ENCODE results near the gene PRKG1.

The PRKG1 gene

GRCh38 chr10:52280051-52280450 lies 1205.8 kb downstream of the PRKG1 start:
- WGBS, 2 donors (ENCODE audit: extremely low coverage in 2 of 2, insufficient read length in 2 of 2, insufficient replicate concordance in 1 of 2): no CpG with 5 or more reads among the region's 1 CpG
- Histone ChIP-seq H2BK120ac (ENCODE audit: low read depth, low read length) (no peak overlapping the region), H3K79me1 (ENCODE audit: low read depth, low read length) (no peaks in the 10 kb centered on the region), H3K14ac (ENCODE audit: low read length) (no peak overlapping the region), H3K9ac (ENCODE audit: low read depth, low read length, poor library complexity) (no peak overlapping the region), H3K18ac (ENCODE audit: low read length) (no peak overlapping the region), H3K4me1 (ENCODE audit: control insufficient read depth in 2 of 2, insufficient read depth in 1 of 2, low read depth in 1 of 2, low read length in 2 of 2) (no peaks in the 10 kb centered on the region), H4K91ac (ENCODE audit: low read depth, low read length, poor library complexity) (no peak overlapping the region), H3K27me3 (ENCODE audit: control insufficient read depth in 3 of 3, insufficient read depth in 3 of 3, low read depth in 1 of 3, low read length in 3 of 3) (no peaks in the 10 kb centered on the region), H3K9me3 (replicated peaks in 1 of 2; ENCODE audit: control insufficient read depth in 2 of 2, insufficient read depth in 1 of 2, low read depth in 1 of 2, low read length in 2 of 2) (peaks cover 0 to 3% of the 10 kb centered on the region in 2 donors), H2AFZ (ENCODE audit: low read length) (no peak overlapping the region), H3K27ac (replicated peaks; ENCODE audit: low read length) (no peak overlapping the region), H2BK12ac (ENCODE audit: low read length) (no peak overlapping the region), H3K4ac (ENCODE audit: low read length) (no peak overlapping the region), H3K4me2 (ENCODE audit: insufficient read depth, low read length, poor library complexity, severe bottlenecking) (no peak overlapping the region), H2AK5ac (ENCODE audit: low read depth, low read length) (no peak overlapping the region), H3K36me3 (replicated peaks in 1 of 2; ENCODE audit: control insufficient read depth in 2 of 2, insufficient read depth in 2 of 2, low read length in 2 of 2) (no peaks in the 10 kb centered on the region), H4K8ac (ENCODE audit: low read depth, low read length) (no peak overlapping the region), H2BK15ac (ENCODE audit: low read length) (no peak overlapping the region), H3K4me3 (ENCODE audit: low read length in 2 of 2) (no peak overlapping the region), H3K23ac (ENCODE audit: low read depth, low read length, poor library complexity) (no peak overlapping the region), H2BK5ac (ENCODE audit: low read length) (no peak overlapping the region)
- no peak for DNase-seq (ENCODE audit: low spot score)

GRCh38 chr10:52283174-52283573 lies 1208.9 kb downstream of the PRKG1 start:
- H2BK120ac ChIP-seq (ENCODE audit: low read depth, low read length): no peak overlapping the region
- DNase-seq (ENCODE audit: low spot score): no peak
- no peak overlapping the region for H3K9ac ChIP-seq (ENCODE audit: low read depth, low read length, poor library complexity)
- no peaks in the 10 kb centered on the region for H3K36me3 ChIP-seq (replicated peaks in 1 of 2; ENCODE audit: control insufficient read depth in 2 of 2, insufficient read depth in 2 of 2, low read length in 2 of 2)
- no peak overlapping the region for H3K27ac ChIP-seq (replicated peaks; ENCODE audit: low read length)
- H2BK12ac ChIP-seq (ENCODE audit: low read length): no peak overlapping the region
- H3K9me3 ChIP-seq (replicated peaks in 1 of 2; ENCODE audit: control insufficient read depth in 2 of 2, insufficient read depth in 1 of 2, low read depth in 1 of 2, low read length in 2 of 2): no peaks in the 10 kb centered on the region
- H3K4ac ChIP-seq (ENCODE audit: low read length): no peak overlapping the region
- no peak overlapping the region for H3K23ac ChIP-seq (ENCODE audit: low read depth, low read length, poor library complexity)
- H3K4me3 ChIP-seq (ENCODE audit: low read length in 2 of 2): no peak overlapping the region
- no peak overlapping the region for H3K14ac ChIP-seq (ENCODE audit: low read length)
- no peak overlapping the region for H3K4me2 ChIP-seq (ENCODE audit: insufficient read depth, low read length, poor library complexity, severe bottlenecking)
- no peaks in the 10 kb centered on the region for H3K27me3 ChIP-seq (ENCODE audit: control insufficient read depth in 3 of 3, insufficient read depth in 3 of 3, low read depth in 1 of 3, low read length in 3 of 3)
- H4K8ac ChIP-seq (ENCODE audit: low read depth, low read length): no peak overlapping the region
- H3K79me1 ChIP-seq (ENCODE audit: low read depth, low read length): no peaks in the 10 kb centered on the region
- no peak overlapping the region for H2BK5ac ChIP-seq (ENCODE audit: low read length)
- H4K91ac ChIP-seq (ENCODE audit: low read depth, low read length, poor library complexity): no peak overlapping the region
- no peak overlapping the region for H2AK5ac ChIP-seq (ENCODE audit: low read depth, low read length)
- H3K4me1 ChIP-seq (ENCODE audit: control insufficient read depth in 2 of 2, insufficient read depth in 1 of 2, low read depth in 1 of 2, low read length in 2 of 2): no peaks in the 10 kb centered on the region
- no CpG with 5 or more reads among the region's 2 CpGs for WGBS, 2 donors (ENCODE audit: extremely low coverage in 2 of 2, insufficient read length in 2 of 2, insufficient replicate concordance in 1 of 2)
- no peak overlapping the region for H2AFZ ChIP-seq (ENCODE audit: low read length)
- H2BK15ac ChIP-seq (ENCODE audit: low read length): no peak overlapping the region
- no peak overlapping the region for H3K18ac ChIP-seq (ENCODE audit: low read length)

DNA sequence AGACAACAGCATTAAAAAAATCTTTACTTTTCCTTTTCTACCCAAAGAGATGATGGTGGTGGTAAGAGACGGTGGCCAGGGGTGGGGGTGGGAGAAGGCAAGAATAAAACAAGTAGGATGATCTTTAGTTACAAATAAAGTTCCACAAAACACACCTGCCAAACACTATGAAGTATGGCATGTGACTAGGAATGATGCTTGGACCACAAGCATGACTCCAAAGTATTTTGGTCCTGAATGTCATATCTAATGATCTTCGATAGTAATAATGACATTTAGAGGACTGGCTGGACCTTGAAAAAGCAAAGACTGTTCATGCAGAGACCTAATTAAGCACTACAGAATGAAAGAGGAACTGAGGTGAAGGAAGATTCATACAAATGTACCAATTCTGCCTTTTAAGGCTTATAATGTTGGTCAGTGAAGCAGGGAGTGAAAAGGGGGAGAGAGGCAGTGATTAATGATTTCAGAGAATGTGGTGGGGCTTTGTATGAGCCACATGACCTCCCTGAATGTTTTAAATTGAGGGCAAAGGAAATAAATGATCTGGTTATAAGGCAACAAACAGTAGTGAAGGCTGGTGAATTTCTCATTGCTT lies 1210.2 kb downstream of the PRKG1 start:
- no peak overlapping the region for H2BK120ac ChIP-seq (ENCODE audit: low read depth, low read length)
- no peak for DNase-seq (ENCODE audit: low spot score)
- no peak overlapping the region for H4K91ac ChIP-seq (ENCODE audit: low read depth, low read length, poor library complexity)
- no peak overlapping the region for H2AFZ ChIP-seq (ENCODE audit: low read length)
- H3K36me3 ChIP-seq (replicated peaks in 1 of 2; ENCODE audit: control insufficient read depth in 2 of 2, insufficient read depth in 2 of 2, low read length in 2 of 2): no peaks in the 10 kb centered on the region
- H3K4me2 ChIP-seq (ENCODE audit: insufficient read depth, low read length, poor library complexity, severe bottlenecking): no peak overlapping the region
- no peaks in the 10 kb centered on the region for H3K9me3 ChIP-seq (replicated peaks in 1 of 2; ENCODE audit: control insufficient read depth in 2 of 2, insufficient read depth in 1 of 2, low read depth in 1 of 2, low read length in 2 of 2)
- H3K9ac ChIP-seq (ENCODE audit: low read depth, low read length, poor library complexity): no peak overlapping the region
- H3K18ac ChIP-seq (ENCODE audit: low read length): no peak overlapping the region
- H2BK15ac ChIP-seq (ENCODE audit: low read length): no peak overlapping the region
- no peak overlapping the region for H3K4ac ChIP-seq (ENCODE audit: low read length)
- H3K27me3 ChIP-seq (ENCODE audit: control insufficient read depth in 3 of 3, insufficient read depth in 3 of 3, low read depth in 1 of 3, low read length in 3 of 3): no peaks in the 10 kb centered on the region
- no CpG with 5 or more reads among the region's 2 CpGs for WGBS, 2 donors (ENCODE audit: extremely low coverage in 2 of 2, insufficient read length in 2 of 2, insufficient replicate concordance in 1 of 2)
- no peak overlapping the region for H3K4me3 ChIP-seq (ENCODE audit: low read length in 2 of 2)
- no peaks in the 10 kb centered on the region for H3K4me1 ChIP-seq (ENCODE audit: control insufficient read depth in 2 of 2, insufficient read depth in 1 of 2, low read depth in 1 of 2, low read length in 2 of 2)
- H4K8ac ChIP-seq (ENCODE audit: low read depth, low read length): no peak overlapping the region
- no peak overlapping the region for H2BK12ac ChIP-seq (ENCODE audit: low read length)
- H2AK5ac ChIP-seq (ENCODE audit: low read depth, low read length): no peak overlapping the region
- no peak overlapping the region for H2BK5ac ChIP-seq (ENCODE audit: low read length)
- H3K23ac ChIP-seq (ENCODE audit: low read depth, low read length, poor library complexity): no peak overlapping the region
- H3K27ac ChIP-seq (replicated peaks; ENCODE audit: low read length): no peak overlapping the region
- H3K79me1 ChIP-seq (ENCODE audit: low read depth, low read length): no peaks in the 10 kb centered on the region
- H3K14ac ChIP-seq (ENCODE audit: low read length): no peak overlapping the region

- H2BK5ac ChIP-seq (ENCODE audit: low read length): no peak overlapping the region
- no peak overlapping the region for H4K91ac ChIP-seq (ENCODE audit: low read depth, low read length, poor library complexity)
- no peak overlapping the region for H4K8ac ChIP-seq (ENCODE audit: low read depth, low read length)
- no peaks in the 10 kb centered on the region for H3K9me3 ChIP-seq (replicated peaks in 1 of 2; ENCODE audit: control insufficient read depth in 2 of 2, insufficient read depth in 1 of 2, low read depth in 1 of 2, low read length in 2 of 2)
- no peaks in the 10 kb centered on the region for H3K36me3 ChIP-seq (replicated peaks in 1 of 2; ENCODE audit: control insufficient read depth in 2 of 2, insufficient read depth in 2 of 2, low read length in 2 of 2)
- WGBS, 2 donors (ENCODE audit: extremely low coverage in 2 of 2, insufficient read length in 2 of 2, insufficient replicate concordance in 1 of 2): 100% methylated on average over 1 of the region's 1 CpG; no CpG with 5 or more reads in 1 of the 2 donors
- no peaks in the 10 kb centered on the region for H3K79me1 ChIP-seq (ENCODE audit: low read depth, low read length)
- H3K23ac ChIP-seq (ENCODE audit: low read depth, low read length, poor library complexity): no peak overlapping the region
- no peak overlapping the region for H3K4me2 ChIP-seq (ENCODE audit: insufficient read depth, low read length, poor library complexity, severe bottlenecking)
- no peaks in the 10 kb centered on the region for H3K27me3 ChIP-seq (ENCODE audit: control insufficient read depth in 3 of 3, insufficient read depth in 3 of 3, low read depth in 1 of 3, low read length in 3 of 3)
- no peak overlapping the region for H2BK15ac ChIP-seq (ENCODE audit: low read length)
- no peak overlapping the region for H3K14ac ChIP-seq (ENCODE audit: low read length)
- no peak for DNase-seq (ENCODE audit: low spot score)
- H3K4me3 ChIP-seq (ENCODE audit: low read length in 2 of 2): no peak overlapping the region
- no peak overlapping the region for H2AFZ ChIP-seq (ENCODE audit: low read length)
- no peak overlapping the region for H2AK5ac ChIP-seq (ENCODE audit: low read depth, low read length)
- H3K4ac ChIP-seq (ENCODE audit: low read length): no peak overlapping the region
- H2BK120ac ChIP-seq (ENCODE audit: low read depth, low read length): no peak overlapping the region
- no peak overlapping the region for H2BK12ac ChIP-seq (ENCODE audit: low read length)
- H3K27ac ChIP-seq (replicated peaks; ENCODE audit: low read length): no peak overlapping the region
- no peak overlapping the region for H3K9ac ChIP-seq (ENCODE audit: low read depth, low read length, poor library complexity)
- H3K18ac ChIP-seq (ENCODE audit: low read length): no peak overlapping the region
- H3K4me1 ChIP-seq (ENCODE audit: control insufficient read depth in 2 of 2, insufficient read depth in 1 of 2, low read depth in 1 of 2, low read length in 2 of 2): no peaks in the 10 kb centered on the region
Observed at GRCh38 chr10:52287866-52288265, 1213.6 kb downstream of the PRKG1 start.
